Measurements from ENCODE around the gene GALNS.

Gene GALNS

DNA sequence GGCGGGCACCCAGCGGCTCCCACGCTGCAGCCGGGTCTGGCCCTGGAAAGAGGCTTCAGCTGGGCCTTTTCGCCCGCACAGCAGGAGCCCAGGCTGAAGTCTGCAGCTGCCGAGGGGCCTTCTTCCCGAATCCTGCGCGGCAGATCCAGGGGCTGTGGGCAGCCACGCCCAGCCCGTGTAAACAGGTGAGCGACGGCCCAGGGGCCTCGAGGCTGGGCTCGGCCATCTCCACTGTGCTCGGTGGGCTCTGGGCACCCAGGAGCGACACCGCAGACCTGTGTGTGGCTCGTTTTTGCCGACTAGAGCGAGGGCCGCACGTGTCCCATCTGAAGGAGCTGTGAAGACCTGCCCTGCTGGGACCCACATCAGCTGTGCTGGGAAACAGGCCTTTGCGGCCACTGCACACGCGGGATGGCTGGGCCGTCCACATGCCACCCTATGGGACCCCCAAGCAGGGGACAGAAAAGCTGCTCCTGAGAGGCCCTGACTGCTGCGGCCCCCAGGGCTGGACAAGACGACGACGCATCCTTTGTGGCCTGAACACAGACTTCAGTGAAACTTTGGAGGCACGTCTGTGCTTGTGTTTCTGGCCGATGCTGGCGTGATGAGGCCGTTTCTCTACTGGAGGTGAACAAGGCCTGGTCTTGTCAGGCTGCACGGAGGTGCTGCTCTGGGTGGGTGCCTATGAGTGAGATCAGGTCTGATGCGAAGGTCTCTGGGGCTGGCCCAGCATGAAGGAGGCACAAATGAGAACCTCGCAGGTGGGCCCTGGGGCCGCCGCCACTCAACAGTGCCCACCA, 39.8 kb downstream of the GALNS start:
- Histone ChIP-seq H3K4me1 (ENCODE audit: control insufficient read depth, insufficient read depth, low read length) (peaks cover 9% of the 10 kb centered on the region), H3K27me3 (ENCODE audit: control insufficient read depth, insufficient read depth, low read length) (no peaks in the 10 kb centered on the region), H3K9me3 (replicated peaks; ENCODE audit: low read length) (no peaks in the 10 kb centered on the region), H3K36me3 (ENCODE audit: insufficient read depth, low read length) (peaks cover 4% of the 10 kb centered on the region), H3K9ac (ENCODE audit: low read depth, low read length) (no peak overlapping the region), H3K4me2 (ENCODE audit: low read length) (no peak overlapping the region), H3K4me3 (ENCODE audit: low read length) (no peak overlapping the region)

DNA sequence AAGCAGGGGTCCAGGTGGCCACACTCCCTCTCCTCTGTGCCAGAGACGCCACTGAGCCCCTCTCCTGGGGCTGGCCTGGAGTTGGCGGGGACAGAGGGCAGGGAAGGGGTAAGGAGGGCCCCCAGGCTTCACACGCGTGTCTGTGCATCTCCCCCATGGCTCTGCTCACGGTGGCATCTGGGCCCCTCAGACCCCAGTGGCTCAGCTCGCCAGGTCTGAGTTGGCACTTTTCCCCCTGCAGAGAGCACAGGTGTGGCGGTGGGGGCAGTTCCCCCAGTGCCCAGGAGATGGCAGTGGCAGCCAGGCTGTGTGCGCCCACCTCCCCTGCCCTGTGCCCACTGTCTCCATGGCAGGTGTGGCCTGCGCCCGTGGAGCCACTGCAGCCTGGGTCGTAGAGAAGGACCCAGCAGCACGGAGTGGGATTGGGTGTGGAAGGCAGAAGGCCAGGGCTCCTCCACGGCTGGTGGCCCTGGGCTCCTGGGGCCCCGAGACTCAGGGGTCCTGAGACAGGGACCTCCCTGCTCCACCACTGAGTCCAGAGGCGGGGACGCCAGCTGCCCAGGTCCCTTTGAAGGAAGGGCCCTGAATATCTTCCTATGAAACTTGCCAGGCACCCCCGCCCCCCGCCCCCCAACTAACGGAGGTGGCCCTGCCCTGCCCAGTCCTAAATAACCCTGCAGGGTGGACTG, 40.7 kb downstream of the GALNS start:
- Histone ChIP-seq H3K36me3 (ENCODE audit: insufficient read depth, low read length) (no peaks in the 10 kb centered on the region), H3K4me2 (ENCODE audit: low read length) (no peak overlapping the region), H3K4me1 (ENCODE audit: control insufficient read depth, insufficient read depth, low read length) (peaks cover 11% of the 10 kb centered on the region), H3K4me3 (ENCODE audit: low read length) (no peak overlapping the region), H3K9me3 (replicated peaks; ENCODE audit: low read length) (no peaks in the 10 kb centered on the region), H3K9ac (ENCODE audit: low read depth, low read length) (no peak overlapping the region), H3K27me3 (ENCODE audit: control insufficient read depth, insufficient read depth, low read length) (no peaks in the 10 kb centered on the region)

DNA sequence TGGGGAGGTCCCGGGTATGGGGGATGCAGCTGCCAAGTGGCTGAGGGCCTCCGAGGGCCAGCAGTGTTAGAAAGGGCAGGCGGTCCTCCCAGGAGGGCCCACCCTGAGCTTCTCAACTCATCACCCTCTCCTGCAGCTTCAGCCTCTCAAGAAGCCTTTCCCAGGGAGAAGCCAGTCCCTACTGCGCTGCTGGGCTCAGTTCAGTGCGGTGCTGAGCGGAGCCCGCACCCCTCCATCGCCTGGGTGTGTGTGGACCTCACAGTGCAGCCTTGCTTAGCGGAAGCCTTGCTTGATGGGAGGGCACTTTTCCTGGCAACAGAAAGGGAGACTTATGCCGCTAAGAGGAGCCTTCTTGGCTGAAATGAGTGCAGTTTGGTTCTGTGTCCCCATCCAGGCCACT, 41.5 kb downstream of the GALNS start:
- H3K4me1 ChIP-seq (ENCODE audit: control insufficient read depth, insufficient read depth, low read length), result peaks cover 19% of the 10 kb centered on the region
- H3K9ac ChIP-seq (ENCODE audit: low read depth, low read length), result no peak overlapping the region
- H3K36me3 ChIP-seq (ENCODE audit: insufficient read depth, low read length), result no peaks in the 10 kb centered on the region
- H3K4me2 ChIP-seq (ENCODE audit: low read length), result no peak overlapping the region
- H3K27me3 ChIP-seq (ENCODE audit: control insufficient read depth, insufficient read depth, low read length), result no peaks in the 10 kb centered on the region
- H3K4me3 ChIP-seq (ENCODE audit: low read length), result no peak overlapping the region
- no peaks in the 10 kb centered on the region for H3K9me3 ChIP-seq (replicated peaks; ENCODE audit: low read length)

DNA sequence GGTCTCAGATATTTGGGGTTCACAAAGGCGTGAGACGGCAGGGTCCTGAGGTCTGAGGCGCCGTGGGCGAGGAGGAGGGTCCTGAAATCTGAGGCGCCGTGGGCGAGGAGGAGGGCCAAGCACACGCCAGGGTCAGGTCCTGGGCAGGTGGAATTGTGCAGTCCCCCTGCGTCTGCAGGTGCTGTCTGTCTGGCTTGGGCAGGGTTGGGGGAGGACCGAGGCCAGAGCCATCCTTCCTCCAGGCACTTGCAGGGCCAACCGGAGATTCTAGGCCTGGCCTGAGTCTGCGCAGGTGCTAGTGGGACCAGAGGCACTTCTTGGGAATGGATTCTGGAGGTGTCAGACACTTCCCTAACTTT, 42.6 kb downstream of the GALNS start:
- Histone ChIP-seq H3K4me1 (ENCODE audit: control insufficient read depth, insufficient read depth, low read length) (peaks cover 26% of the 10 kb centered on the region), H3K9ac (ENCODE audit: low read depth, low read length) (no peak overlapping the region), H3K9me3 (replicated peaks; ENCODE audit: low read length) (no peaks in the 10 kb centered on the region), H3K27me3 (ENCODE audit: control insufficient read depth, insufficient read depth, low read length) (no peaks in the 10 kb centered on the region), H3K4me2 (ENCODE audit: low read length) (no peak overlapping the region), H3K4me3 (ENCODE audit: low read length) (no peak overlapping the region), H3K36me3 (ENCODE audit: insufficient read depth, low read length) (peaks cover 11% of the 10 kb centered on the region)

DNA sequence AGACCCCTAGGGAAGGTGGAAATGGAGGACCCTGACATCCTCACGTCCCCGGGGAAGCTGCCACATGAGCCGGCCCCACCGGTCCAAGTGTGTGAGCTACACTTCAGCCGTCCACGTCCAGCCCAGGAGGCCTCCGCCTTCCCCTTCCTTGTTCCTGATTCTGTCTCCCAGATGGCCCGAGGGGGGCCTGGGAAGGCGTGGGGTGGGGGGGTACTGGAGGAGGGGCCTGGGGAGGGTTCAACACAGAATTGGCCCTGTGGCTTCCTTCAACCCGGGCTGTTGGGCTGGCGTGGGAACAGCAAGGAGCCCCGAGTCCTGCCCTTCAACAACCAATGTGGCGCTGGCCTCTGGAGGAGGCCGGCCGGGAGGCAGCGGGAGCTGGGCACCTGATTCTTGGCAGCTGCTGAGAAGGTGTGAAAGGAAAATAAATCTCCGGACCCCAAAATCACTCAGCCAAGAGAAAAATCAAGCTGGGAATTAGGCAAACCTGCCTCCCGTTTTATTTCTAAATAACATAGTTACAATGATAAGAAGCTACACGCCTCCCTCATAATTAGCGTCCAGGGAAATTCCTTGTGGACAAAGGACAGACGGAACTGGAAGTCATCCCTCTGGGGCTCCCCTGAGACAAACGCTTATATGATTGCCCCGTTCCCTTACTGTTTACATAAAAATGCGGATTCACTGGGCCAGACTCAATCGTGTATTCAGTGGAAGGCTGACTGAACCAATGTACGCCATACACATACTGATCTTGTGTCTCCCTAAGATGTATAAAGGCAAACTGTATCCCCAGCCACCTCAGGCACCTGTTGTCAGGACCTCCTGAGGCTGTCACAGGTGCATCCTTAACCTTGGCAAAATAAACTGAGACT, 43.2 kb downstream of the GALNS start:
- Histone ChIP-seq H3K9ac (ENCODE audit: low read depth, low read length) (no peak overlapping the region), H3K9me3 (replicated peaks; ENCODE audit: low read length) (no peaks in the 10 kb centered on the region), H3K4me1 (ENCODE audit: control insufficient read depth, insufficient read depth, low read length) (peaks cover 26% of the 10 kb centered on the region), H3K4me3 (ENCODE audit: low read length) (no peak overlapping the region), H3K4me2 (ENCODE audit: low read length) (no peak overlapping the region), H3K36me3 (ENCODE audit: insufficient read depth, low read length) (peaks cover 13% of the 10 kb centered on the region), H3K27me3 (ENCODE audit: control insufficient read depth, insufficient read depth, low read length) (no peaks in the 10 kb centered on the region)

DNA sequence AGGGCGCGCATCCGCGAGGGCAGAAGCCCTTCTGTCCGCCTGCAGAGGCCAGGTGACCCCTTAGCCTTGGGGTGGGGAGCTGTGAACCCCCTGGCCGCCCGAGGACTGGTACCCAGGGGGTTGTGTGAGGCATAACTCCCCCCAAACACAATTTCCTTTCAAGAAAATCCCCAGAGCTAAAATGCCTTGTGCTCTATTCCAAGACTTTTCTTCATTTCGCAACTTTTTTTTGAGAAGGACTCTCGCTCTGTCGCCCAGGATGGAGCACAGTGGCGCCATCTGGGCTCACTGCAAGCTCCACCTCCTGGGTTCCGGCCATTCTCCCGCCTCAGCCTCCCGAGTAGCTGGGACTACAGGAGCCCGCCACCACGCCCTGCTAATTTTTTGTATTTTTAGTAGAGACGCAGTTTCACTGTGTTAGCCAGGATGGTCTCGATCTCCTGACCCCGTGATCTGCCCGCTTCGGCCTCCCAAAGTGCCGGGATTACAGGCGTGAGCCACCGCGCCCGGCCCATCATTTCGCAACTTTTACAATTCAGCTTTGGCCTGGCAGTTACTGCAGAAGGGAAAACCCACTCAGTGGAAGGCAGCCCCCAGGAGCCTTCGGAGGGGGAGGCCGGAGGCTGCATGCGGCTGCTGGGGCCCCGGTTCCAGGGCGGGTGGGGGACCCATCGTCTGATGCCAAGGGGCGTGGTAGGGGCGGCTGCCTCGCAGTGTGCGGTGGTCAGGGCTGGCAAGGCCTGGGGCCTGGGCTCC, 44.1 kb downstream of the GALNS start:
- Histone ChIP-seq H3K9ac (ENCODE audit: low read depth, low read length) (peak overlapping the region; percentile 97), H3K4me1 (ENCODE audit: control insufficient read depth, insufficient read depth, low read length) (peaks cover 26% of the 10 kb centered on the region), H3K27me3 (ENCODE audit: control insufficient read depth, insufficient read depth, low read length) (no peaks in the 10 kb centered on the region)

DNA sequence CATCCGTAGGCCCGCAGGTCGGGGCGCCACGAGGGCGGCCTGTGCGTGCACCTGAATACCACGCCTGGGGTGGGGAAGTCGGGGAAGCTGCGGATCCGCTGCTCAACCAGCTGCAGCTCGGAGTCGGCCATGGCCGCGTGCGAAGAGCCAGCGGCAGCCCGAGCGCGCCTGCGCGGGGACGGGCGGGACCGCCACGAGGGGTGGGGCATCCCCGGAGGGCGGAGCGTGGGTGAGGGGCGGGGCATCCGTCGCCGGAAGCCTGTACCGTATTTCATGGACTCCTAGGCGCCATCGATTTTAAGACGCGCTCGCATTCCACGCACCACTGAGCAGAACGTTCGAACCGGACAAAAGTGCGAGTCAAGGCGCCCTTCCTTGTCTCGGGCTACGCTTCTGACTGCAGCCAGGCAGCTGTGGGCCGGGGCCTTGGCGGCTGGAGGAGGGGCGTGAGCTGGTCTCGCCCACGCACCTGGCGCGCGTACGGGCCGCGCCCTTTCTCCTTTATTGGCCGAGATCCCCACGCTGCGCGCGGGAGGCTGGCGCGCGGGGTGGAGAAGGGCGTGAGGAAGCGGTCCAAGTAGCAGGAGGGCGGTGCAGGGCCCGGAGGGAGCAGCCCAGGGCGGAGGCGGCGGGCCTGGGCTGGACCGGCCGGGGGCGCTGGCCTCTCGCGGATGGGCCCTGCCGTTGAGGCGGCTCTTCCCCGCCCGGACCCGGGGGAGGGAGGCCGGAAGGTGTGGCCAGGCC, 44.8 kb downstream of the GALNS start, which contains the start of gene APRT:
APRT (minus strand) TSS at position 160 of the 744 bp plus-strand sequence; CDS start at position 131, 29 bp downstream.
- peak within 1 kb of the TSS; percentile 97 for H3K9ac ChIP-seq (ENCODE audit: low read depth, low read length)
- peak within 1 kb of the TSS; percentile 83 for H3K4me3 ChIP-seq (ENCODE audit: low read length)
- no peaks in the 10 kb centered on the region for H3K27me3 ChIP-seq (ENCODE audit: control insufficient read depth, insufficient read depth, low read length)
- H3K4me1 ChIP-seq (ENCODE audit: control insufficient read depth, insufficient read depth, low read length), result peaks cover 26% of the 10 kb centered on the region
- no peaks in the 10 kb centered on the region for H3K9me3 ChIP-seq (replicated peaks; ENCODE audit: low read length)
- H3K4me2 ChIP-seq (ENCODE audit: low read length), result peak within 1 kb of the TSS; percentile 95
- H3K36me3 ChIP-seq (ENCODE audit: insufficient read depth, low read length), result peaks cover 28% of the 10 kb centered on the region

More for the DNA sequence above, 44.1 kb downstream of the GALNS start:
- Histone ChIP-seq H3K4me2 (ENCODE audit: low read length) (peak overlapping the region; percentile 95), H3K9me3 (replicated peaks; ENCODE audit: low read length) (no peaks in the 10 kb centered on the region), H3K36me3 (ENCODE audit: insufficient read depth, low read length) (peaks cover 21% of the 10 kb centered on the region), H3K4me3 (ENCODE audit: low read length) (peak overlapping the region; percentile 83)

DNA sequence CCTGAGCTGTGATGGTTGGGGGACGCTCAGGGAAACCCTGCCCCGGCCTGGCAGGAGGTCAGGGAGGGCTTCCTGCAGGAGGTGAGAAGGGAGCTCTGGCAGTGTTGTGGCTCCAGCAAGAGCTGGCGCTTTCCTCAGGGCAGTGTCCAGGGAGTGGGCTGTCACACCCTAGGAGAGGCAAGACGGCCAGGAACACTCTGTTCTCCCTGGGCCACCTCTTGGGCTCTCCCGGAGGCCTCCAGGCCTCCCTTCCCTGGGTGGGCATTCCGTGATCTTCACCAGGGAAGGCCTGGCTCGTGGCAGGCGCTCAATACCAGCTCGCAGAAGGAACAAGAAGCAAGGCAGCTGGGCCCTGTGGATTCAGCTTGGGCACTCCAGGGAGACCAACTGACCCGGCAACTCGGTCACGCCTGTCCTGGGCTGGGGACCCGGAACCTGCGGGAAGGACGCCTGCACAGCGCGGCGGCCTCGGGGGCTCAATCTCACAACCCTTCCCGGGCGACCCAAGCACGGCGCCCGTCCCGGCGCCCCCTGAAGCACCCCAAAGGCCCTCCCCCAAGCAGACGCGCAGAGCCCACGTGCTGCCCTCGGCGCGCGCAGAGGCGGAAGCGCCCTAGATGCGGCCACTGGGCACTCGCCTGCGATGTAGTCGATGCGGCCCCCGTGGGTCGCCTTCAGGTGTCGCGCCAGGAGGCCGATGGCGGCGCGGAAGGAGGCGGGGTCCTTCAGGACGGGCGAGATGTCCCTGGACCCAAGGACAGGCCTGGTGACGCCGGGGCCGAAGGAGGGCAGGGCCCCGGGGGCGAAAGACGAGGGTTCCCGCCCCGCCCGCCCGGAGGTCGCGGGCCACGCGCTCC, 45.6 kb downstream of the GALNS start:
- peak overlapping the region; percentile 97 for H3K9ac ChIP-seq (ENCODE audit: low read depth, low read length)
- H3K4me2 ChIP-seq (ENCODE audit: low read length), result peak overlapping the region; percentile 95

DNA sequence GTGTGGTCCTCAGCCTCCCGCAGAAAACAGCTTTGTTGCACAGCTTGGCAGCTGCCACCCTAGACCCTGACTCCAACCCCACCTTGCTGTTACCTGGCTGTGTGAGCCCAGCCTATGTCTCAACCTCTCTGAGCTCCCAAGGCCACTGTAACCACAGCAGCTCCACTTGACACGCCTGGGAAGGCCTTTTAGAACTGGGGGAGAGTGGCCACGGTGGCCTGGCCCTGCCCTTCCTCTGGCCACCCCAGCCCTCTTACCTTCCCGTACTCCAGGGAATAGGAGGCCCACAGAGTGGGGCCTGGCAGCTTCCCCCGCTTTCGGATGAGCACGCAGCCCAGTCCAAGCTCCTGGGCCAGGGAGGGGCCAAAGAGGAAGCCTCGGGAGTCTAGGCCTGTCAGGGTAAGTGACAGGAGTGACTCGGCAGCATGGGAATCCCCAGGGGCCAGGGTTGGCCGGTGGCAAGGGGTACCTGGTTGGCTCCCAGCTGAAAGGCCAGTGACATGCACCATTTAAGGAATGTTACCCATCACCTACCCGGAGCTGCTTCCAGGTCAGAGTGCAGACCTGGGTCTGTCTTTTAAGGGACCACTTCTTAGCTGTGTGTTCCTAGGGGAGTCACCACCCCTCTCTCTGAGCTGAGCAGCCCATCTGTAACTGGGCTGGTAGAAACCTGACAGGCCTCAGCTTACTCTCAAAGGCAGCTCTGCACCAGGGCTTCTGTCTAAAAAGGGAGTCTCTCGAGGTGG, 46.4 kb downstream of the GALNS start:
- peak overlapping the region; percentile 97 for H3K9ac ChIP-seq (ENCODE audit: low read depth, low read length)
- peak overlapping the region; percentile 95 for H3K4me2 ChIP-seq (ENCODE audit: low read length)
- H3K27me3 ChIP-seq (ENCODE audit: control insufficient read depth, insufficient read depth, low read length), result no peaks in the 10 kb centered on the region
- H3K36me3 ChIP-seq (ENCODE audit: insufficient read depth, low read length), result peaks cover 29% of the 10 kb centered on the region
- H3K9me3 ChIP-seq (replicated peaks; ENCODE audit: low read length), result no peaks in the 10 kb centered on the region
- H3K4me1 ChIP-seq (ENCODE audit: control insufficient read depth, insufficient read depth, low read length), result peaks cover 27% of the 10 kb centered on the region
- peak overlapping the region; percentile 83 for H3K4me3 ChIP-seq (ENCODE audit: low read length)

More for the DNA sequence above, 45.6 kb downstream of the GALNS start:
- Histone ChIP-seq H3K36me3 (ENCODE audit: insufficient read depth, low read length) (peaks cover 29% of the 10 kb centered on the region), H3K9me3 (replicated peaks; ENCODE audit: low read length) (no peaks in the 10 kb centered on the region), H3K4me1 (ENCODE audit: control insufficient read depth, insufficient read depth, low read length) (peaks cover 26% of the 10 kb centered on the region), H3K27me3 (ENCODE audit: control insufficient read depth, insufficient read depth, low read length) (no peaks in the 10 kb centered on the region), H3K4me3 (ENCODE audit: low read length) (peak overlapping the region; percentile 83)
